Neural cell (in vitro differentiated cells): ENCODE data around the gene ANKRD44. TPM values are rescaled to one million over a fixed set of nuclear protein-coding genes. Genes with fewer than 3 reads are reported as not detected.

Source experiments
- H2AFZ ChIP-seq: fragments of 200-600, 300-800 bp; sonication (generic), shearing (Covaris generic); 2 replicates; pipeline ENCODE4 v1.6.0; 2014; ENCODE audit warnings: low read depth, mild to moderate bottlenecking, antibody characterized with exemption, low read length, moderate library complexity
- H3F3A ChIP-seq: fragments of 200-600 bp; shearing (Covaris generic); 2 replicates; pipeline ENCODE4 v1.6.1; 2016; ENCODE audit warnings: mild to moderate bottlenecking, moderate library complexity, mixed read lengths, antibody characterized with exemption, low read length; ENCODE audit not compliant: insufficient read depth, poor library complexity, severe bottlenecking
- H3K27ac ChIP-seq: fragments of 200-600, 300-800 bp; sonication (generic), shearing (Covaris generic); 2 replicates; pipeline ENCODE4 v1.5.1; 2014; ENCODE audit warnings: mild to moderate bottlenecking, low read length, moderate library complexity
- H3K27me3 ChIP-seq: fragments of 300-800, 200-600 bp; sonication (generic), shearing (Covaris generic); 2 replicates; pipeline ENCODE4 v1.6.0; 2014; ENCODE audit warnings: mild to moderate bottlenecking, low read depth, low read length, moderate library complexity; ENCODE audit not compliant: insufficient read depth
- H3K36me3 ChIP-seq: fragments of 300-800, 200-600 bp; sonication (generic), shearing (Covaris generic); 2 replicates; pipeline ENCODE4 v1.5.1; 2014; ENCODE audit warnings: mild to moderate bottlenecking, antibody characterized with exemption, low read length, moderate library complexity; ENCODE audit not compliant: insufficient read depth
- H3K4me2 ChIP-seq: fragments of 300-800, 200-600 bp; sonication (generic), shearing (Covaris generic); 2 replicates; pipeline ENCODE4 v1.6.0; 2014; ENCODE audit warnings: mild to moderate bottlenecking, low read length
- H3K4me3 ChIP-seq: fragments of 300-800, 200-600 bp; sonication (generic), shearing (Covaris generic); 2 replicates; pipeline ENCODE4 v1.5.1; 2014; ENCODE audit warnings: mild to moderate bottlenecking, low read length, moderate library complexity
- H3K79me2 ChIP-seq: fragments of 200-600 bp; shearing (Covaris generic); replicated peaks from 2 replicates; pipeline ENCODE4 v1.6.0; 2014; ENCODE audit warnings: mild to moderate bottlenecking, low read length, moderate library complexity; ENCODE audit not compliant: insufficient read depth
- H3K9ac ChIP-seq: fragments of 300-800, 200-600 bp; sonication (generic), shearing (Covaris generic); 2 replicates; pipeline ENCODE4 v1.6.1; 2016; ENCODE audit warnings: mild to moderate bottlenecking, low read length, mixed read lengths
- H3K9me2 ChIP-seq: fragments of 200-600 bp; shearing (Covaris generic); 2 replicates; pipeline ENCODE4 v1.6.1; 2016; ENCODE audit warnings: mild to moderate bottlenecking, low read length, mixed read lengths; ENCODE audit not compliant: insufficient read depth
- H3K9me3 ChIP-seq: fragments of 200-600, 300-800 bp; sonication (generic), shearing (Covaris generic); 2 replicates; pipeline ENCODE4 v1.6.1; 2016; ENCODE audit warnings: mild to moderate bottlenecking, mixed run types, low read length, moderate library complexity, mixed read lengths
- H4K20me1 ChIP-seq: fragments of 200-600 bp; shearing (Covaris generic); 2 replicates; pipeline ENCODE4 v1.6.1; 2016; ENCODE audit warnings: mild to moderate bottlenecking, mixed run types; ENCODE audit not compliant: insufficient read depth
- EP300 ChIP-seq: fragments of 450-650 bp; conservative IDR thresholded peaks from 2 replicates; pipeline ENCODE4 v1.6.1; 2014; ENCODE audit warnings: antibody characterized with exemption, mild to moderate bottlenecking, moderate library complexity; ENCODE audit not compliant: poor library complexity, severe bottlenecking
- EZH2 ChIP-seq: fragments of 200-600, 300-800 bp; shearing (Covaris generic), sonication (generic); IDR thresholded peaks from 2 replicates; pipeline ENCODE4 v1.6.1; 2014; ENCODE audit warnings: antibody characterized with exemption, low read length, borderline replicate concordance, mild to moderate bottlenecking; ENCODE audit not compliant: insufficient read depth, poor library complexity, severe bottlenecking
- MXI1 ChIP-seq: fragments of 450-650 bp; conservative IDR thresholded peaks from 2 replicates; pipeline ENCODE4 v1.6.1; 2014; ENCODE audit warnings: antibody characterized with exemption, mild to moderate bottlenecking; ENCODE audit not compliant: poor library complexity, severe bottlenecking
- POLR2AphosphoS5 ChIP-seq: IDR thresholded peaks from 2 replicates; pipeline ENCODE4 v1.6.1; 2012
- RAD21 ChIP-seq: fragments of 450-650 bp; conservative IDR thresholded peaks from 2 replicates; pipeline ENCODE4 v1.6.1; 2014; ENCODE audit warnings: antibody characterized with exemption, mild to moderate bottlenecking, moderate library complexity
- SMC3 ChIP-seq: fragments of 450-650 bp; conservative IDR thresholded peaks from 2 replicates; pipeline ENCODE4 v1.6.1; 2014; ENCODE audit warnings: antibody characterized with exemption, mild to moderate bottlenecking, moderate library complexity; ENCODE audit not compliant: poor library complexity
- TAF1 ChIP-seq: IDR thresholded peaks from 2 replicates; pipeline ENCODE4 v1.6.1; 2012; ENCODE audit warnings: low read depth
- polyA plus RNA-seq: library from polyadenylated mRNA; depleted of rRNA; stranded (reverse); fragments of >200 nt; gene quantifications from 2 replicates; pipeline ENCODE4 v1.2.3, GENCODE V29; 2014
- TF ChIP-seq, protein P1 (sequence below): fragments of 450-650 bp; IDR thresholded peaks from 2 replicates; pipeline ENCODE4 v1.5.1; 2014; ENCODE audit warnings: antibody characterized with exemption, mild to moderate bottlenecking, moderate library complexity; ENCODE audit not compliant: poor library complexity, severe bottlenecking
- TF ChIP-seq, protein P2 (sequence below): IDR thresholded peaks from 2 replicates; pipeline ENCODE4 v1.6.1; 2012; ENCODE audit warnings: borderline replicate concordance

ANKRD44 gene
- polyA plus RNA-seq, 1 donor from 2014 or later = 94.3 TPM

DNA sequence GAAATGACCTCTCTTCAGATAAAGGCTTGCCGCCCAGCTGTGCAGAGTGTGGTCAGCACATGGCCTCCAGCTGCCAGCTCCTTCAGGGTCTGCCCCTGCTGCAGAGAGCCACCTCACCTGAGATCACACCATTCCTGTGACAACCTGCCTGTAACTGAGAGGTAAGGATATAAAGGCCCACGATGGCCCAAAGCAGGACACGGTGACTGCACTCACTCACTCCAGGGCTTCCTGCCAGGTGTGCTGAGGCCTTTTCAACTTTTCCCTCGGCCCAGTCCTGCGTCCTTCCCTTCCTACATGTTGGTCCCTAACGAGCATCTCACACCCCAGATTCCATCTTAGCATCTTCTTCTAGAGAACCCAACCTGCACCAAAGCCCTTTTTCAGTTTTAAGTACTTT lies 36.2 kb downstream of the ANKRD44 start:
- Histone ChIP-seq H3K9me2 (no peaks in the 10 kb centered on the region), H3K79me2 (no peaks in the 10 kb centered on the region), H3K9ac (no peak overlapping the region), H3K4me3 (no peak overlapping the region), H4K20me1 (no peaks in the 10 kb centered on the region), H3K4me2 (no peak overlapping the region), H3F3A (no peaks in the 10 kb centered on the region), H3K36me3 (no peaks in the 10 kb centered on the region), H3K27ac (no peak overlapping the region), H3K9me3 (no peaks in the 10 kb centered on the region), H3K27me3 (no peaks in the 10 kb centered on the region), H2AFZ (no peak overlapping the region)
- no peak for TF ChIP-seq TAF1

DNA sequence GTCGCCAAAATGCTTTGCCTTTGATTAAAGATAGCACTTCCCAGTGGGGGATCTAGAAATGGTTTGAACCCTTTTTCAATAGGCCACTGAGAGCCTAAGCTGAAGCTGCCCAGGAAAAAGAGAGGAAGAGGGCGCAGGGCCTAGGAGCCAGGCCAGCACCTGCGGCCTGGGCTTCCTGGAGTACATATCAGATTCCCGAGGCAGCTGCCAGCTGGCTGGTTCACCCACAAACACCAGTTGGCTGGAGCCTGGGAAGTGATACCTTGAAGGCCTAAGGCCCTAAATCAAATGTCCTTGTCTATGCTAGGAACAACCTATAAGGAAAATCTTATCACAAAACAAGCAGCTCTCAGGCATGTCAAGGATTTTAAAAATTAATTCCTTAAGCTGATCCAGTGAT lies 37.1 kb downstream of the ANKRD44 start:
- H3K4me3 ChIP-seq = no peak overlapping the region
- no peak overlapping the region for H3K9ac ChIP-seq
- H3K79me2 ChIP-seq = no peaks in the 10 kb centered on the region
- no peaks in the 10 kb centered on the region for H3K9me2 ChIP-seq
- TF ChIP-seq, protein P1, sequence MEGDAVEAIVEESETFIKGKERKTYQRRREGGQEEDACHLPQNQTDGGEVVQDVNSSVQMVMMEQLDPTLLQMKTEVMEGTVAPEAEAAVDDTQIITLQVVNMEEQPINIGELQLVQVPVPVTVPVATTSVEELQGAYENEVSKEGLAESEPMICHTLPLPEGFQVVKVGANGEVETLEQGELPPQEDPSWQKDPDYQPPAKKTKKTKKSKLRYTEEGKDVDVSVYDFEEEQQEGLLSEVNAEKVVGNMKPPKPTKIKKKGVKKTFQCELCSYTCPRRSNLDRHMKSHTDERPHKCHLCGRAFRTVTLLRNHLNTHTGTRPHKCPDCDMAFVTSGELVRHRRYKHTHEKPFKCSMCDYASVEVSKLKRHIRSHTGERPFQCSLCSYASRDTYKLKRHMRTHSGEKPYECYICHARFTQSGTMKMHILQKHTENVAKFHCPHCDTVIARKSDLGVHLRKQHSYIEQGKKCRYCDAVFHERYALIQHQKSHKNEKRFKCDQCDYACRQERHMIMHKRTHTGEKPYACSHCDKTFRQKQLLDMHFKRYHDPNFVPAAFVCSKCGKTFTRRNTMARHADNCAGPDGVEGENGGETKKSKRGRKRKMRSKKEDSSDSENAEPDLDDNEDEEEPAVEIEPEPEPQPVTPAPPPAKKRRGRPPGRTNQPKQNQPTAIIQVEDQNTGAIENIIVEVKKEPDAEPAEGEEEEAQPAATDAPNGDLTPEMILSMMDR = no peak
- no peak for TF ChIP-seq EZH2
- no peaks in the 10 kb centered on the region for H4K20me1 ChIP-seq
- H3K36me3 ChIP-seq = no peaks in the 10 kb centered on the region
- no peaks in the 10 kb centered on the region for H3K9me3 ChIP-seq
- no peak overlapping the region for H2AFZ ChIP-seq
- no peaks in the 10 kb centered on the region for H3K27me3 ChIP-seq
- no peak overlapping the region for H3K27ac ChIP-seq
- no peaks in the 10 kb centered on the region for H3F3A ChIP-seq
- no peak overlapping the region for H3K4me2 ChIP-seq

DNA sequence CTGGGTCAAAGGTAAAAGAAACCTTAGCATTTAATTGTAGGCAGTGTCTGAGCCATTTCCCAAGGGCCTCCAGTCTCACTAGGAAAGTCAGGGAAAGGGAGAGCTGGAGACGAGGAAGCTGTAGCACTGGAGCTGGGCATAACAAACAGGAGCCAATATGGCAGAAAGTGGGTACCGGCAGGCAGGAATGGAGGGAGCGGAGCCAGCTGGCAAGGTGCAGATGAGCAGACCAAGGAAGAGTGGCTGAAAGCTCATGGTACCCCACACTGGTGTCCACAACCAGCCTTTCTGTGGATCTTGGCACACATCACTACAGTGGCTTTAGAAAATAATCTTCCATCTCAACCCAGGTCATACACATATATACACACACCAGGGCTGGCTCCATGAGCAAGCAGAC lies 40.0 kb downstream of the ANKRD44 start:
- Histone ChIP-seq H4K20me1 (no peaks in the 10 kb centered on the region), H3K79me2 (no peaks in the 10 kb centered on the region), H3K4me3 (no peak overlapping the region), H3K9me3 (no peaks in the 10 kb centered on the region), H3K9ac (no peak overlapping the region), H3K36me3 (no peaks in the 10 kb centered on the region), H3K9me2 (no peaks in the 10 kb centered on the region), H2AFZ (no peak overlapping the region), H3F3A (no peaks in the 10 kb centered on the region), H3K27ac (no peak overlapping the region), H3K27me3 (no peaks in the 10 kb centered on the region), H3K4me2 (no peak overlapping the region)
- TF ChIP-seq TAF1 (no peak), POLR2AphosphoS5 (no peak), SMC3 (no peak), EZH2 (no peak), EP300 (no peak), RAD21 (no peak), MXI1 (no peak)
- TF ChIP-seq, protein P1 = no peak
- TF ChIP-seq, protein P2, sequence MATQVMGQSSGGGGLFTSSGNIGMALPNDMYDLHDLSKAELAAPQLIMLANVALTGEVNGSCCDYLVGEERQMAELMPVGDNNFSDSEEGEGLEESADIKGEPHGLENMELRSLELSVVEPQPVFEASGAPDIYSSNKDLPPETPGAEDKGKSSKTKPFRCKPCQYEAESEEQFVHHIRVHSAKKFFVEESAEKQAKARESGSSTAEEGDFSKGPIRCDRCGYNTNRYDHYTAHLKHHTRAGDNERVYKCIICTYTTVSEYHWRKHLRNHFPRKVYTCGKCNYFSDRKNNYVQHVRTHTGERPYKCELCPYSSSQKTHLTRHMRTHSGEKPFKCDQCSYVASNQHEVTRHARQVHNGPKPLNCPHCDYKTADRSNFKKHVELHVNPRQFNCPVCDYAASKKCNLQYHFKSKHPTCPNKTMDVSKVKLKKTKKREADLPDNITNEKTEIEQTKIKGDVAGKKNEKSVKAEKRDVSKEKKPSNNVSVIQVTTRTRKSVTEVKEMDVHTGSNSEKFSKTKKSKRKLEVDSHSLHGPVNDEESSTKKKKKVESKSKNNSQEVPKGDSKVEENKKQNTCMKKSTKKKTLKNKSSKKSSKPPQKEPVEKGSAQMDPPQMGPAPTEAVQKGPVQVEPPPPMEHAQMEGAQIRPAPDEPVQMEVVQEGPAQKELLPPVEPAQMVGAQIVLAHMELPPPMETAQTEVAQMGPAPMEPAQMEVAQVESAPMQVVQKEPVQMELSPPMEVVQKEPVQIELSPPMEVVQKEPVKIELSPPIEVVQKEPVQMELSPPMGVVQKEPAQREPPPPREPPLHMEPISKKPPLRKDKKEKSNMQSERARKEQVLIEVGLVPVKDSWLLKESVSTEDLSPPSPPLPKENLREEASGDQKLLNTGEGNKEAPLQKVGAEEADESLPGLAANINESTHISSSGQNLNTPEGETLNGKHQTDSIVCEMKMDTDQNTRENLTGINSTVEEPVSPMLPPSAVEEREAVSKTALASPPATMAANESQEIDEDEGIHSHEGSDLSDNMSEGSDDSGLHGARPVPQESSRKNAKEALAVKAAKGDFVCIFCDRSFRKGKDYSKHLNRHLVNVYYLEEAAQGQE = no peak
